HCT116 (cell line): ENCODE data around the gene ATG4C. TPM values are rescaled to one million over a fixed set of nuclear protein-coding genes. Genes with fewer than 3 reads are reported as not detected.

Experiments
- ATAC-seq: fragments of 200-7000 bp; cut with Tn5 transposase; 2 replicates; pipeline ENCODE4 v1.9.1; 2020; ENCODE audit warnings: mild to moderate bottlenecking, moderate library complexity
- BruUV-seq: library from RNA; stranded (reverse); fragments of 400-500 nt; replicated peaks from 2 replicates; lab custom pipeline; 2021; lab: Mats Ljungman, UMichigan
- CTCF ChIA-PET: fragments of 300-600 bp; sonication (Branson Sonifier 250); formaldehyde crosslinking; loops from one replicate; lab custom pipeline; 2021; ENCODE audit warnings: antibody characterized with exemption; lab: Charles Lee
- POLR2A ChIA-PET: fragments of 300-600, 350-600 bp; sonication (Branson Sonifier 250); formaldehyde crosslinking; loops from one replicate; lab custom pipeline; 2021; ENCODE audit warnings: antibody characterized with exemption; lab: Charles Lee
- RAD21 ChIA-PET, 2 experiments: fragments of 300-600 bp; sonication (Branson Sonifier 250); formaldehyde crosslinking; loops; one replicate each; lab custom pipeline; 2023; ENCODE audit warnings: low total read pairs in 2 of 2; ENCODE audit not compliant: uncharacterized antibody in 2 of 2, unreplicated experiment in 2 of 2, low non-redundant PET in 1 of 2; lab: Charles Lee
- DNase-seq: peaks from one replicate; pipeline ENCODE4 v3.0.0-alpha.2; 2010; ENCODE audit warnings: low read depth, low spot score
- H2AFZ ChIP-seq: fragments of 200-600 bp; shearing (Covaris generic), sonication (generic); 2 replicates; pipeline ENCODE4 v1.6.1; 2017; ENCODE audit warnings: low read depth, mixed run types, mixed read lengths, antibody characterized with exemption, low read length; ENCODE audit not compliant: poor library complexity, severe bottlenecking
- H3K27ac ChIP-seq: 2 replicates; pipeline ENCODE4 v1.5.1; 2012; ENCODE audit warnings: low read depth, low read length
- H3K27me3 ChIP-seq: fragments of 200-600 bp; sonication (generic); 2 replicates; pipeline ENCODE4 v1.6.1; 2016; ENCODE audit warnings: mixed run types, low read length, mixed read lengths; ENCODE audit not compliant: insufficient read depth
- H3K36me3 ChIP-seq, 2 experiments: fragments of 200-500 bp in 1 of 2; fragments of 200-600 bp in 1 of 2; sonication (Bioruptor generic) in 1 of 2; sonication (generic) in 1 of 2; 2 replicates each; pipeline versions ENCODE4 v1.5.1 to v1.6.1; 2014 to 2016; ENCODE audit warnings: low read length in 2 of 2, inconsistent platforms in 1 of 2, mixed read lengths in 1 of 2, mixed run types in 1 of 2; ENCODE audit not compliant: insufficient read depth in 2 of 2, control insufficient read depth in 1 of 2
- H3K4me1 ChIP-seq, 2 experiments: fragments of 200-600 bp in 1 of 2; sonication (generic) in 1 of 2; 2 replicates each; pipeline versions ENCODE4 v1.5.1 to v1.6.1; 2012 to 2017; ENCODE audit warnings: low read length in 2 of 2, inconsistent platforms in 1 of 2, mild to moderate bottlenecking in 1 of 2, mixed read lengths in 1 of 2, mixed run types in 1 of 2, moderate library complexity in 1 of 2; ENCODE audit not compliant: insufficient read depth in 2 of 2, control insufficient read depth in 1 of 2
- H3K4me2 ChIP-seq: fragments of 200-600 bp; sonication (generic); 2 replicates; pipeline ENCODE4 v1.6.1; 2017; ENCODE audit warnings: mixed run types, low read length, mixed read lengths
- H3K4me3 ChIP-seq, 2 experiments: fragments of 200-600 bp in 1 of 2; sonication (generic) in 1 of 2; replicated peaks in 1 of 2; 2 replicates each; pipeline ENCODE4 v1.5.1; 2011 to 2016; ENCODE audit warnings: low read length in 2 of 2, control low read depth in 1 of 2, low read depth in 1 of 2, mild to moderate bottlenecking in 1 of 2, mixed read lengths in 1 of 2, mixed run types in 1 of 2
- H3K79me2 ChIP-seq: fragments of 200-600 bp; sonication (generic); 2 replicates; pipeline ENCODE4 v1.6.1; 2017; ENCODE audit warnings: mild to moderate bottlenecking, mixed run types, low read length, moderate library complexity, mixed read lengths; ENCODE audit not compliant: insufficient read depth
- H3K9ac ChIP-seq: fragments of 200-600 bp; sonication (generic); 2 replicates; pipeline ENCODE4 v1.6.1; 2016; ENCODE audit warnings: low read length, mixed read lengths
- H3K9me2 ChIP-seq: fragments of 200-600 bp; sonication (generic), shearing (Covaris generic); 2 replicates; pipeline ENCODE4 v1.6.1; 2017; ENCODE audit warnings: mixed run types, mild to moderate bottlenecking, moderate library complexity; ENCODE audit not compliant: insufficient read depth
- H3K9me3 ChIP-seq, 2 experiments: fragments of 200-500 bp in 1 of 2; fragments of 200-600 bp in 1 of 2; sonication (Bioruptor generic) in 1 of 2; sonication (generic) in 1 of 2; 2 replicates each; pipeline ENCODE4 v1.6.1; 2014 to 2017; ENCODE audit warnings: low read length in 2 of 2, mixed read lengths in 2 of 2, inconsistent platforms in 1 of 2, low read depth in 1 of 2, mild to moderate bottlenecking in 1 of 2, mixed run types in 1 of 2, moderate library complexity in 1 of 2; ENCODE audit not compliant: control insufficient read depth in 1 of 2, insufficient read depth in 1 of 2
- H4K20me1 ChIP-seq: fragments of 200-600 bp; sonication (generic), shearing (Covaris generic); 2 replicates; pipeline ENCODE4 v1.6.1; 2017; ENCODE audit warnings: mixed run types, mild to moderate bottlenecking, moderate library complexity; ENCODE audit not compliant: insufficient read depth
- CBX3 ChIP-seq: IDR thresholded peaks from 2 replicates; pipeline ENCODE4 v1.6.1; 2012; ENCODE audit warnings: low read depth
- CEBPB ChIP-seq: IDR thresholded peaks from 2 replicates; pipeline ENCODE4 v1.6.1; 2012; ENCODE audit warnings: low read depth
- CTCF ChIP-seq, 3 experiments: fragments of 200-600 bp in 1 of 3; sonication (generic) in 1 of 3; IDR thresholded peaks in 2 of 3; conservative IDR thresholded peaks in 1 of 3; 2 replicates each; pipeline ENCODE4 v1.5.1; 2012 to 2017; ENCODE audit warnings: low read depth in 2 of 3, low read length in 2 of 3, antibody characterized with exemption in 1 of 3, borderline replicate concordance in 1 of 3, control low read depth in 1 of 3, mild to moderate bottlenecking in 1 of 3, mixed read lengths in 1 of 3, mixed run types in 1 of 3, moderate library complexity in 1 of 3; ENCODE audit not compliant: insufficient read depth in 1 of 3
- EGR1 ChIP-seq: IDR thresholded peaks from 2 replicates; pipeline ENCODE4 v1.6.1; 2012; ENCODE audit warnings: low read depth
- ELF1 ChIP-seq: IDR thresholded peaks from 2 replicates; pipeline ENCODE4 v1.6.1; 2012; ENCODE audit warnings: low read depth, borderline replicate concordance
- FOSL1 ChIP-seq: IDR thresholded peaks from 2 replicates; pipeline ENCODE4 v1.6.1; 2012; ENCODE audit warnings: low read depth
- JUND ChIP-seq: IDR thresholded peaks from 2 replicates; pipeline ENCODE4 v1.6.1; 2012
- MAX ChIP-seq: IDR thresholded peaks from 2 replicates; pipeline ENCODE4 v1.6.1; 2012
- POLR2AphosphoS5 ChIP-seq: IDR thresholded peaks from 2 replicates; pipeline ENCODE4 v1.6.1; 2011; ENCODE audit warnings: mild to moderate bottlenecking, low read depth, low read length, moderate library complexity
- RAD21 ChIP-seq: IDR thresholded peaks from 2 replicates; pipeline ENCODE4 v1.6.1; 2012; ENCODE audit warnings: low read depth, mild to moderate bottlenecking
- SIN3A ChIP-seq: IDR thresholded peaks from 2 replicates; pipeline ENCODE4 v1.6.1; 2012; ENCODE audit warnings: low read depth
- SP1 ChIP-seq: IDR thresholded peaks from 2 replicates; pipeline ENCODE4 v1.6.1; 2012; ENCODE audit warnings: low read depth
- SRF ChIP-seq: IDR thresholded peaks from 2 replicates; pipeline ENCODE4 v1.6.1; 2012; ENCODE audit warnings: low read depth
- ZNF274 ChIP-seq: fragments of 200-500 bp; sonication (Bioruptor generic); IDR thresholded peaks from 2 replicates; pipeline ENCODE4 v1.6.1; 2014; ENCODE audit warnings: mild to moderate bottlenecking, low read depth, low read length, inconsistent platforms
- intact Hi-C: fragments of 100-400 bp; cut with micrococcal nuclease; formaldehyde crosslinking; loops from 2 replicates; pipeline ENCODE4 v1.10.0; 2022
- total RNA-seq: library from RNA; stranded (reverse); gene quantifications from one replicate; pipeline ENCODE4 v1.2.1, GENCODE V29; 2021; ENCODE audit not compliant: unreplicated experiment
- TF ChIP-seq, protein P1 (sequence below): IDR thresholded peaks from 2 replicates; pipeline ENCODE4 v1.6.1; 2012; ENCODE audit warnings: low read depth

The ATG4C gene
- total RNA-seq, 1 experiment from 2014 or later = 11.8 TPM

DNA sequence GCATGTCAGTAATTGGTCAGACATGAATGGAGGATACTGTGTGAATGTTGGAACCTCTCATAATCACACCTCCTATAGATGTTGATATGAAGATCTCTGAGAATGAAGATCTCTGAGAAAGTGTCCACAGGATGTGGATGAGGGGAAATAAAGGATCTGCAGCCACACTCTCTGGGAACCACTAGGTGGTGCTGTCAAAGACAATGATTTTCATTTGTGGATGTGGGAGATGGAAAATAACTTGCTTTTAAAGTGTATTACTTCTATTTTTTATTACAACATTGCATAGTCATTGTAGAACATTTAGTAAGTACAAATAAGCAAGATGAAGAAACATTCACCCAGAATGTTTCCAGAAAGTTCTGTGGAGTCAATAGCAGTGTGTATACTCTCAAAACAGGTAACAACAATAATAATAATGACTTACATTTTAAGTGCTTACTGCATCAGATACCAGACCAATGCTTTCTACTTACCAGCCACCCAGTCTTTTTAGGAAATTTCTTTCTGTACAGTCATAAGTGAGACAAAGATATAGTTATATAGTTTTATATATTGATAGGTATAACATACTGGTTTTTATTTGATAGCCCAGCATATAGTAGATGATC lies 128.2 kb downstream of the ATG4C start:
- RAD21 ChIA-PET = no interaction called here
- H4K20me1 ChIP-seq = no peaks in the 10 kb centered on the region
- TF ChIP-seq JUND = no peak
- TF ChIP-seq SIN3A = no peak
- TF ChIP-seq MAX = no peak
- TF ChIP-seq EGR1 = no peak
- no peak for TF ChIP-seq ZNF274
- TF ChIP-seq CTCF (IDR thresholded peaks at IDR 0.05 in 2 of 3, conservative IDR thresholded peaks at IDR 0.05 in 1 of 3; ENCODE audit: borderline replicate concordance in 1 of 3, insufficient read depth in 1 of 3, low read depth in 2 of 3, low read length in 2 of 3) = peak; percentile 42 to 87 (median 85); a peak in 5 of 6 replicates
- TF ChIP-seq ELF1 = no peak
- no peak for TF ChIP-seq CEBPB
- TF ChIP-seq FOSL1 = no peak
- TF ChIP-seq, protein P1, sequence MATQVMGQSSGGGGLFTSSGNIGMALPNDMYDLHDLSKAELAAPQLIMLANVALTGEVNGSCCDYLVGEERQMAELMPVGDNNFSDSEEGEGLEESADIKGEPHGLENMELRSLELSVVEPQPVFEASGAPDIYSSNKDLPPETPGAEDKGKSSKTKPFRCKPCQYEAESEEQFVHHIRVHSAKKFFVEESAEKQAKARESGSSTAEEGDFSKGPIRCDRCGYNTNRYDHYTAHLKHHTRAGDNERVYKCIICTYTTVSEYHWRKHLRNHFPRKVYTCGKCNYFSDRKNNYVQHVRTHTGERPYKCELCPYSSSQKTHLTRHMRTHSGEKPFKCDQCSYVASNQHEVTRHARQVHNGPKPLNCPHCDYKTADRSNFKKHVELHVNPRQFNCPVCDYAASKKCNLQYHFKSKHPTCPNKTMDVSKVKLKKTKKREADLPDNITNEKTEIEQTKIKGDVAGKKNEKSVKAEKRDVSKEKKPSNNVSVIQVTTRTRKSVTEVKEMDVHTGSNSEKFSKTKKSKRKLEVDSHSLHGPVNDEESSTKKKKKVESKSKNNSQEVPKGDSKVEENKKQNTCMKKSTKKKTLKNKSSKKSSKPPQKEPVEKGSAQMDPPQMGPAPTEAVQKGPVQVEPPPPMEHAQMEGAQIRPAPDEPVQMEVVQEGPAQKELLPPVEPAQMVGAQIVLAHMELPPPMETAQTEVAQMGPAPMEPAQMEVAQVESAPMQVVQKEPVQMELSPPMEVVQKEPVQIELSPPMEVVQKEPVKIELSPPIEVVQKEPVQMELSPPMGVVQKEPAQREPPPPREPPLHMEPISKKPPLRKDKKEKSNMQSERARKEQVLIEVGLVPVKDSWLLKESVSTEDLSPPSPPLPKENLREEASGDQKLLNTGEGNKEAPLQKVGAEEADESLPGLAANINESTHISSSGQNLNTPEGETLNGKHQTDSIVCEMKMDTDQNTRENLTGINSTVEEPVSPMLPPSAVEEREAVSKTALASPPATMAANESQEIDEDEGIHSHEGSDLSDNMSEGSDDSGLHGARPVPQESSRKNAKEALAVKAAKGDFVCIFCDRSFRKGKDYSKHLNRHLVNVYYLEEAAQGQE = no peak
- TF ChIP-seq SP1 = no peak
- no peak for TF ChIP-seq POLR2AphosphoS5
- TF ChIP-seq CBX3 = no peak
- TF ChIP-seq RAD21 = peak; percentile 34
- TF ChIP-seq SRF = no peak
- no peak overlapping the region for H3K4me2 ChIP-seq
- H3K27me3 ChIP-seq = peaks cover 26% of the 10 kb centered on the region
- no TSS peak for BruUV-seq
- no peak overlapping the region for H3K27ac ChIP-seq
- POLR2A ChIA-PET = no interaction called here
- intact Hi-C loops = no loop called here
- H3K4me3 ChIP-seq = no peak overlapping the region
- no peaks in the 10 kb centered on the region for H3K4me1 ChIP-seq
- CTCF ChIA-PET = interaction anchor here (0.9 kb wide), 1 partner anchor 11 kb away, joined by 3 read pairs; no protein-coding TSS in a partner anchor
- ATAC-seq = peak; percentile 74
- no peaks in the 10 kb centered on the region for H3K36me3 ChIP-seq
- no peaks in the 10 kb centered on the region for H3K9me2 ChIP-seq
- no peak overlapping the region for H3K9ac ChIP-seq
- no peaks in the 10 kb centered on the region for H3K9me3 ChIP-seq
- no peak for DNase-seq
- H2AFZ ChIP-seq = no peak overlapping the region
- no peaks in the 10 kb centered on the region for H3K79me2 ChIP-seq
